ENCODE measurements around the gene SLC5A10. TPM values are rescaled to one million over a fixed set of nuclear protein-coding genes. Genes with fewer than 3 reads are reported as not detected.

The SLC5A10 gene
- total RNA-seq, 4 donors from 2014 or later, result not detected

GRCh38 chr17:18997650-18998196, 45.8 kb downstream of the SLC5A10 start:
- no peak for DNase-seq
- H3K4me3 ChIP-seq (replicated peaks in 1 of 3), result no peak overlapping the region
- WGBS, 2 donors, result 87 to 96% methylated on average over 3 to 6 of the region's 6 CpGs
- peaks cover 0 to 13% of the 10 kb centered on the region in 2 donors for H3K4me1 ChIP-seq
- TF ChIP-seq POLR2A (IDR thresholded peaks at IDR 0.05), result no peak
- H3K27me3 ChIP-seq, result no peaks in the 10 kb centered on the region
- no peaks in the 10 kb centered on the region for H3K9me3 ChIP-seq
- no peaks in the 10 kb centered on the region for H3K36me3 ChIP-seq
- intact Hi-C loops (cut with DNase I), result no loop called here
- H3K27ac ChIP-seq, result no peak overlapping the region

GRCh38 chr17:18999394-18999793, 47.4 kb downstream of the SLC5A10 start:
- intact Hi-C loops (cut with DNase I), result no loop called here
- H3K27me3 ChIP-seq, result no peaks in the 10 kb centered on the region
- H3K4me1 ChIP-seq, result peaks cover 9 to 18% of the 10 kb centered on the region in 2 donors
- H3K4me3 ChIP-seq (replicated peaks in 1 of 3), result no peak overlapping the region
- H3K9me3 ChIP-seq, result no peaks in the 10 kb centered on the region
- no peaks in the 10 kb centered on the region for H3K36me3 ChIP-seq
- DNase-seq, result no peak
- H3K27ac ChIP-seq, result no peak overlapping the region
- TF ChIP-seq POLR2A (IDR thresholded peaks at IDR 0.05), result no peak
- TF ChIP-seq CTCF (IDR thresholded peaks at IDR 0.05), result no peak
- 96 to 98% methylated on average over 8 of the region's 8 CpGs for WGBS, 2 donors

- Histone ChIP-seq H3K9me3 (no peaks in the 10 kb centered on the region), H3K4me1 (peaks cover 10 to 20% of the 10 kb centered on the region in 2 donors), H3K27me3 (no peaks in the 10 kb centered on the region), H3K27ac (no peak overlapping the region), H3K4me3 (replicated peaks in 1 of 3) (no peak overlapping the region), H3K36me3 (no peaks in the 10 kb centered on the region)
- intact Hi-C loops (cut with DNase I), result no loop called here
- TF ChIP-seq CTCF (IDR thresholded peaks at IDR 0.05), result no peak
- no peak for TF ChIP-seq POLR2A (IDR thresholded peaks at IDR 0.05)
- DNase-seq, result no peak
- 89 to 92% methylated on average over 5 to 6 of the region's 6 CpGs for WGBS, 2 donors
Measured at GRCh38 chr17:18999911-19000310, 47.9 kb downstream of the SLC5A10 start.

GRCh38 chr17:19000531-19001325, 48.8 kb downstream of the SLC5A10 start:
- 87 to 95% methylated on average over 11 to 14 of the region's 17 CpGs for WGBS, 2 donors
- Histone ChIP-seq H3K4me3 (replicated peaks in 1 of 3) (no peak overlapping the region), H3K9me3 (no peaks in the 10 kb centered on the region), H3K36me3 (no peaks in the 10 kb centered on the region), H3K4me1 (peaks cover 14 to 25% of the 10 kb centered on the region in 2 donors), H3K27me3 (no peaks in the 10 kb centered on the region), H3K27ac (no peak overlapping the region)
- intact Hi-C loops (cut with DNase I), result no loop called here
- TF ChIP-seq POLR2A (IDR thresholded peaks at IDR 0.05) (no peak), CTCF (IDR thresholded peaks at IDR 0.05) (no peak)
- DNase-seq, result no peak

GRCh38 chr17:19001907-19002590, 50.1 kb downstream of the SLC5A10 start:
- Histone ChIP-seq H3K4me1 (peaks cover 14 to 25% of the 10 kb centered on the region in 2 donors), H3K27me3 (no peaks in the 10 kb centered on the region), H3K9me3 (no peaks in the 10 kb centered on the region), H3K27ac (no peak overlapping the region), H3K36me3 (no peaks in the 10 kb centered on the region), H3K4me3 (replicated peaks in 1 of 3) (no peak overlapping the region)
- 73 to 90% methylated on average over 7 of the region's 7 CpGs for WGBS, 2 donors
- intact Hi-C loops (cut with DNase I), result no loop called here
- DNase-seq, result no peak
- TF ChIP-seq CTCF (IDR thresholded peaks at IDR 0.05) (no peak), POLR2A (IDR thresholded peaks at IDR 0.05) (no peak)
